ENCODE results near the gene LDLRAD4.

GRCh38 chr18:13558124-13558523 lies 339.6 kb downstream of the LDLRAD4 start:
- TF ChIP-seq CTCF (IDR thresholded peaks at IDR 0.05; ENCODE audit: insufficient read depth, low read length) (peak; percentile 84), SPI1 (IDR thresholded peaks at IDR 0.05; ENCODE audit: borderline replicate concordance, low read depth) (no peak; the same call in 1 of the 2 replicates), POLR2AphosphoS5 (IDR thresholded peaks at IDR 0.05; ENCODE audit: low read depth) (no peak), GABPA (IDR thresholded peaks at IDR 0.05; ENCODE audit: low read depth) (no peak)

All from HL-60 (cell line).